GM19099 (cell line): ENCODE data around the gene TRABD2A.

Experiments used
- POLR2A ChIP-seq: IDR thresholded peaks from 3 replicates; pipeline ENCODE4 v1.6.1; 2011; ENCODE audit warnings: low read depth; ENCODE audit not compliant: insufficient read length; ENCODE audit errors: extremely low read depth

TRABD2A gene

GRCh38 chr2:84906900-84907714, 26.2 kb upstream of the TRABD2A start:
- TF ChIP-seq POLR2A = peak; percentile 70

- no peak for TF ChIP-seq POLR2A
Observed at GRCh38 chr2:84906108-84906899, 25.4 kb upstream of the TRABD2A start.

- peak; percentile 99 for TF ChIP-seq POLR2A
Observed at GRCh38 chr2:84905181-84906107, 24.6 kb upstream of the TRABD2A start, which contains the start of gene TMSB10. Gene TMSB10, plus strand, starts transcription at chr2:84905656.

GRCh38 chr2:84904717-84905174, 23.9 kb upstream of the TRABD2A start:
- TF ChIP-seq POLR2A = no peak

- no peak for TF ChIP-seq POLR2A
Observed at GRCh38 chr2:84904151-84904550, 23.3 kb upstream of the TRABD2A start.

- no peak for TF ChIP-seq POLR2A
Observed at GRCh38 chr2:84902526-84902925, 21.6 kb upstream of the TRABD2A start.

- no peak for TF ChIP-seq POLR2A
Observed at GRCh38 chr2:84901593-84902120, 20.8 kb upstream of the TRABD2A start.

- TF ChIP-seq POLR2A = no peak
Observed at GRCh38 chr2:84900971-84901370, 20.1 kb upstream of the TRABD2A start.

GRCh38 chr2:84899304-84900204, 18.7 kb upstream of the TRABD2A start:
- TF ChIP-seq POLR2A = no peak

GRCh38 chr2:84897773-84898172, 16.9 kb upstream of the TRABD2A start:
- no peak for TF ChIP-seq POLR2A

GRCh38 chr2:84896567-84896966, 15.7 kb upstream of the TRABD2A start:
- no peak for TF ChIP-seq POLR2A

GRCh38 chr2:84894758-84895520, 14.1 kb upstream of the TRABD2A start:
- peak; percentile 39 for TF ChIP-seq POLR2A

- TF ChIP-seq POLR2A = no peak
Observed at GRCh38 chr2:84894131-84894586, 13.3 kb upstream of the TRABD2A start.
